ENCODE results near the gene GABPB1. TPM values are rescaled to one million over a fixed set of nuclear protein-coding genes. Genes with fewer than 3 reads are reported as not detected.
A peak's percentile ranks its signal among the peaks of the same experiment; 100 is the strongest.

The GABPB1 gene
- total RNA-seq, 1 experiment from 2014 or later: 45.0 TPM

- Mint-ChIP-seq H3K4me3 (peak overlapping the region; percentile 93 to 100), H3K4me1 (peaks cover 32 to 38% of the 10 kb centered on the region in 2 experiments), H3K27me3 (ENCODE audit: low read depth) (no peaks in the 10 kb centered on the region), H3K36me3 (ENCODE audit: insufficient read depth in 1 of 3, low read depth in 3 of 3) (peaks cover 27 to 54% (median 42%) of the 10 kb centered on the region in 3 experiments), H3K27ac (peak overlapping the region; percentile 100), H3K9me3 (peaks cover 0 to 2% of the 10 kb centered on the region in 2 experiments; a peak in 1 of 5 replicates)
- H4K8ac ChIP-seq (replicated peaks; ENCODE audit: insufficient read length, low read depth, low read length): peak overlapping the region; percentile 56
- peak overlapping the region; percentile 84 for H3K56ac ChIP-seq (ENCODE audit: insufficient read length, low read depth, low read length)
- H4K91ac ChIP-seq (ENCODE audit: insufficient read length, low read depth, low read length): no peak overlapping the region
- no peak for DNase-seq
- H3K4me2 ChIP-seq (ENCODE audit: insufficient read depth, insufficient read length, low read length): peak overlapping the region; percentile 93
- WGBS (ENCODE audit: extremely low coverage, insufficient read length, low lambda C conversion rate): no CpG with 5 or more reads among the region's 8 CpGs
- H3K79me2 ChIP-seq (ENCODE audit: insufficient read depth, low read length): peaks cover 39% of the 10 kb centered on the region; the same call in 1 of the 2 replicates
- TF ChIP-seq CTCF (conservative IDR thresholded peaks at IDR 0.05): no peak
- no peak overlapping the region for H2BK20ac ChIP-seq (ENCODE audit: low read depth, low read length, poor library complexity, severe bottlenecking)
- H3T11ph ChIP-seq (ENCODE audit: low read length): peak overlapping the region; percentile 71
- H2BK12ac ChIP-seq (ENCODE audit: insufficient read length, low read depth, low read length): no peak overlapping the region
- H3K79me1 ChIP-seq (ENCODE audit: insufficient read depth, low read depth, low read length, poor library complexity, severe bottlenecking): peaks cover 3% of the 10 kb centered on the region
- no peaks in the 10 kb centered on the region for H3K27me3 ChIP-seq (ENCODE audit: insufficient read depth, low read length)
- peak overlapping the region; percentile 100 for H3K9ac ChIP-seq (ENCODE audit: extremely low read depth, insufficient read length, low read length)
- peak overlapping the region; percentile 83 for H3K27ac ChIP-seq (ENCODE audit: insufficient read length, low read depth, low read length)
- H2AK5ac ChIP-seq (ENCODE audit: insufficient read length, low read length): peak overlapping the region; percentile 89
- peak overlapping the region; percentile 99 for H4K5ac ChIP-seq (ENCODE audit: insufficient read length, low read depth, low read length)
- H3K14ac ChIP-seq (ENCODE audit: insufficient read depth, low read length): peak overlapping the region; percentile 75; the same call in 1 of the 2 replicates
- no peak overlapping the region for H2AFZ ChIP-seq (ENCODE audit: low read length)
- H3K23me2 ChIP-seq (ENCODE audit: insufficient read length, low read depth, low read length, poor library complexity, severe bottlenecking): peaks cover 6% of the 10 kb centered on the region
- H3K23ac ChIP-seq (ENCODE audit: insufficient read length, low read depth, low read length): peak overlapping the region; percentile 43
- H2BK120ac ChIP-seq (ENCODE audit: low read depth, low read length, poor library complexity, severe bottlenecking): no peak overlapping the region
- no peaks in the 10 kb centered on the region for H3K9me3 ChIP-seq (ENCODE audit: control insufficient read depth, low read depth, low read length)
- H2BK5ac ChIP-seq (ENCODE audit: insufficient read length, low read length): peak overlapping the region; percentile 98
- H3K4ac ChIP-seq (ENCODE audit: low read depth, low read length): peak overlapping the region; percentile 6; the same call in 1 of the 2 replicates
- H3K4me1 ChIP-seq (ENCODE audit: insufficient read depth, low read length): no peaks in the 10 kb centered on the region
- peak overlapping the region; percentile 82 for H3K18ac ChIP-seq (ENCODE audit: insufficient read length, low read depth, low read length)
- no peak overlapping the region for H2BK15ac ChIP-seq (ENCODE audit: low read depth, low read length)
- no peaks in the 10 kb centered on the region for H4K20me1 ChIP-seq (ENCODE audit: control insufficient read depth, insufficient read depth, insufficient read length)
Measured at GRCh38 chr15:50355619-50355905, 564 bp upstream of the GABPB1 start.
